Neural cell (in vitro differentiated cells): ENCODE data around the gene SHANK1.

ENCODE experiments used
- EZH2 ChIP-seq: fragments of 200-600, 300-800 bp; shearing (Covaris generic), sonication (generic); IDR thresholded peaks from 2 replicates; pipeline ENCODE4 v1.6.1; 2014; ENCODE audit warnings: antibody characterized with exemption, low read length, borderline replicate concordance, mild to moderate bottlenecking; ENCODE audit not compliant: insufficient read depth, poor library complexity, severe bottlenecking
- REST ChIP-seq: IDR thresholded peaks from 2 replicates; pipeline ENCODE4 v1.6.1; 2012; ENCODE audit warnings: borderline replicate concordance

GRCh38 chr19:50670102-50670380, 49.6 kb downstream of the SHANK1 start:
- no peak for TF ChIP-seq REST
- no peak for TF ChIP-seq EZH2
